Subcutaneous abdominal adipose tissue (tissue), 5 donors: ENCODE results near the gene USP1.

Source experiments
- H3K27ac ChIP-seq: one replicate; pipeline ENCODE4 v1.7.0; 2013; ENCODE audit warnings: low read depth, mild to moderate bottlenecking, inconsistent platforms, low read length, moderate library complexity
- H3K27me3 ChIP-seq, 5 donors: one replicate each; pipeline ENCODE4 v1.7.0; 2013; ENCODE audit warnings: low read length in 5 of 5, inconsistent platforms in 1 of 5; ENCODE audit not compliant: control insufficient read depth in 5 of 5, insufficient read depth in 4 of 5
- H3K36me3 ChIP-seq, 5 donors: one replicate each; pipeline ENCODE4 v1.7.0; 2013; ENCODE audit warnings: low read length in 5 of 5; ENCODE audit not compliant: control insufficient read depth in 5 of 5, insufficient read depth in 5 of 5
- H3K4me1 ChIP-seq, 5 donors: one replicate each; pipeline ENCODE4 v1.7.0; 2013; ENCODE audit warnings: low read length in 5 of 5, mild to moderate bottlenecking in 3 of 5, moderate library complexity in 1 of 5; ENCODE audit not compliant: control insufficient read depth in 5 of 5, insufficient read depth in 5 of 5
- H3K4me3 ChIP-seq, 5 donors: one replicate each; pipeline ENCODE4 v1.7.0; 2013; ENCODE audit warnings: low read length in 5 of 5, low read depth in 1 of 5
- H3K9ac ChIP-seq, 5 donors: one replicate each; pipeline ENCODE4 v1.7.0; 2013; ENCODE audit warnings: low read length in 5 of 5, mild to moderate bottlenecking in 4 of 5, moderate library complexity in 3 of 5
- H3K9me3 ChIP-seq, 5 donors: one replicate each; pipeline ENCODE4 v1.7.0; 2013; ENCODE audit warnings: low read length in 5 of 5; ENCODE audit not compliant: control insufficient read depth in 5 of 5
- donor health status: healthy.
- donor health status: healthy.
- donor health status: healthy.
- donor health status: healthy.
- donor health status: healthy.

USP1 gene

GRCh38 chr1:62438163-62438562 lies 1.3 kb downstream of the USP1 start:
- peak overlapping the region; percentile 94 for H3K27ac ChIP-seq
- no peaks in the 10 kb centered on the region for H3K9me3 ChIP-seq
- peak overlapping the region; percentile 76 to 98 (median 96) for H3K4me3 ChIP-seq
- peaks cover 3 to 15% (median 10%) of the 10 kb centered on the region in 5 donors for H3K36me3 ChIP-seq
- H3K27me3 ChIP-seq: no peaks in the 10 kb centered on the region
- H3K4me1 ChIP-seq: peaks cover 4 to 25% (median 23%) of the 10 kb centered on the region in 5 donors
- peak overlapping the region; percentile 64 to 94 (median 85) for H3K9ac ChIP-seq

DNA sequence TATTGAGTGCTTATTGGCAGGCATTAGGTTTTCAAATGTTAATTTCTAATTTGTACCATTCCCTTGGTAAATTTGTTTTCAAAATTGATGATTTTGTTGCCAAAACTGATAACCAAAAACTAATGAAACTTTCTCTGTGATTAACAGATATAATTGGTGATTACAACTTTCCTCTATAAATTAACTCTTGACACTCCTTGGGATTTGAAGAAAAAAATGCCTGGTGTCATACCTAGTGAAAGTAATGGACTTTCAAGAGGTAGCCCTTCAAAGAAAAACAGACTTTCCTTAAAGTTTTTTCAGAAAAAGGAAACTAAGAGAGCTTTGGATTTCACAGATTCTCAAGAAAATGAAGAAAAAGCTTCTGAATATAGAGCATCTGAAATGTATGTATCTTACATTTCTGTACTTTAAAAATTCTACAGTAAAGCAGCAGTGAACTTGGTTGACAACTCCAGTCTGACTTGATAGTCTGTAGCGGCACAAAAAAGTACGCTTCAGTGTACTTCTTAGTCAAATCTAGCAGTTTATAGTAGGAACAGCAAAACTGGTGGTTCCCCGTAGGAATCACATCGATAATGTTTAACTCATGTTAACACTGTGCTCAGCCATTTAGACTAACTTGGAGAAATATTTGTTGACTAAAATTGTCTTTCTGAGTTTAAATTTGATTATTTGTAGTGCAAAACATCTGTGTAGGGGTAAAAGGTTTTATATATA lies 3.0 kb downstream of the USP1 start:
- Histone ChIP-seq H3K36me3 (peaks cover 8 to 26% (median 16%) of the 10 kb centered on the region in 5 donors), H3K9ac (no peak overlapping the region), H3K9me3 (no peaks in the 10 kb centered on the region), H3K27me3 (no peaks in the 10 kb centered on the region), H3K4me1 (peaks cover 4 to 25% (median 23%) of the 10 kb centered on the region in 5 donors), H3K27ac (no peak overlapping the region), H3K4me3 (no peak overlapping the region)

DNA sequence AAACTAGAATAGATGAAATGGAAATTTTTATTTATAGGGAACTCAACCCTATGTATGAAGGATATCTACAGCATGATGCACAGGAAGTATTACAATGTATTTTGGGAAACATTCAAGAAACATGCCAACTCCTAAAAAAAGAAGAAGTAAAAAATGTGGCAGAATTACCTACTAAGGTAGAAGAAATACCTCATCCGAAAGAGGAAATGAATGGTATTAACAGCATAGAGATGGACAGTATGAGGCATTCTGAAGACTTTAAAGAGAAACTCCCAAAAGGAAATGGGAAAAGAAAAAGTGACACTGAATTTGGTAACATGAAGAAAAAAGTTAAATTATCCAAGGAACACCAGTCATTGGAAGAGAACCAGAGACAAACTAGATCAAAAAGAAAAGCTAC lies 7.9 kb downstream of the USP1 start:
- peaks cover 40 to 70% (median 43%) of the 10 kb centered on the region in 5 donors for H3K36me3 ChIP-seq
- H3K9me3 ChIP-seq: no peaks in the 10 kb centered on the region
- H3K4me3 ChIP-seq: no peak overlapping the region

DNA sequence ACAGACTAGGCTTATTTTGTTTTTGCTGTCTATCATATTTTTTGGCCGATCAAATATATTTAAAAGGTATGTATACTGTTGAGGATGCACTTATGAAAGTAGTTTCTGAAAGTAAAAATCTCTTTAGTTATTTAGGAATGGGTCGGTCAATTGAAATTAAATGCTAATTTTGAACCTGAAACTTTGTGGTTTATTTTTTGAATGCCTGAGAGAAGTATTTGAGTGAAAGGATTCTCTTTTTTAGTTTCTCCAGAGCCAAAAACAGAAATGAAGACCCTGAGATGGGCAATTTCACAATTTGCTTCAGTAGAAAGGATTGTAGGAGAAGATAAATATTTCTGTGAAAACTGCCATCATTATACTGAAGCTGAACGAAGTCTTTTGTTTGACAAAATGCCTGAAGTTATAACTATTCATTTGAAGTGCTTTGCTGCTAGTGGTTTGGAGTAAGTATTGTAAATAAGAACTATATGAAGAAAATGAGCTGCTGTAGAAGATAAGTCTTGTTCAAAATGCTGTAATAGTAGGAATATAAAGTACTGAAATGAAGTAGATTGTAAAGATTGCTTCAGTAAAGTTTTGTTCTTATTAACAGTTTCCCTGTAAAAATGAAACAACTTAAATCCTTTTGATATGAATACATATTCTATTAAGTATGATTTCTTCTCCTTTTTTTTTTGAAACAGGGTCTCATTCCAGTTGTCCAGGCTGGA lies 11.5 kb downstream of the USP1 start:
- Histone ChIP-seq H3K9ac (no peak overlapping the region), H3K4me3 (no peak overlapping the region), H3K4me1 (no peaks in the 10 kb centered on the region), H3K9me3 (no peaks in the 10 kb centered on the region), H3K27me3 (no peaks in the 10 kb centered on the region), H3K36me3 (peaks cover 36 to 81% (median 63%) of the 10 kb centered on the region in 5 donors), H3K27ac (no peak overlapping the region)

More for the DNA sequence above, 7.9 kb downstream of the USP1 start:
- H3K9ac ChIP-seq: no peak overlapping the region
- H3K27me3 ChIP-seq: no peaks in the 10 kb centered on the region
- no peak overlapping the region for H3K27ac ChIP-seq
- no peaks in the 10 kb centered on the region for H3K4me1 ChIP-seq

GRCh38 chr1:62450301-62450700 lies 13.5 kb downstream of the USP1 start:
- Histone ChIP-seq H3K9me3 (no peaks in the 10 kb centered on the region), H3K9ac (no peak overlapping the region), H3K4me1 (no peaks in the 10 kb centered on the region), H3K36me3 (peaks cover 28 to 76% (median 54%) of the 10 kb centered on the region in 5 donors), H3K27ac (no peak overlapping the region), H3K27me3 (no peaks in the 10 kb centered on the region), H3K4me3 (no peak overlapping the region)

DNA sequence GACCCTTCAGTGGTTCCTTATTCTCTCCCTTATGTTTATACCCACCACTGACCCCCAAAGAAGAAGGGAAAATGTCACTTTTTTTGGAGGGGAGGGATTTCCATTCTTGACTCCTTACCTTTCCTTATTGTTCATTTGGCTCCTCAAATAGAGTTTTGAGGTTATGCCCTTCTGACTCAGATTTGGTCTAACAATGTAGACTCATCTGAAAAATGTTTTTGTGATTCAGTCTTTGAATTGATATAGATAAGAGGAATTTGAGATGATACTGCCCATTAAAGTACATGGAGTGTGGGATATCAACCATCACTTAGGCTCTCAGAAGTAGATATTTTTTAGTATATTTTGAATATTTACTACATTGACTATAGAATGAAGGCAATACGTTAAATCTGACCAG lies 16.1 kb downstream of the USP1 start:
- Histone ChIP-seq H3K9me3 (no peaks in the 10 kb centered on the region), H3K9ac (no peak overlapping the region), H3K4me3 (no peak overlapping the region), H3K36me3 (peaks cover 20 to 74% (median 57%) of the 10 kb centered on the region in 5 donors), H3K4me1 (no peaks in the 10 kb centered on the region), H3K27me3 (no peaks in the 10 kb centered on the region), H3K27ac (no peak overlapping the region)

DNA sequence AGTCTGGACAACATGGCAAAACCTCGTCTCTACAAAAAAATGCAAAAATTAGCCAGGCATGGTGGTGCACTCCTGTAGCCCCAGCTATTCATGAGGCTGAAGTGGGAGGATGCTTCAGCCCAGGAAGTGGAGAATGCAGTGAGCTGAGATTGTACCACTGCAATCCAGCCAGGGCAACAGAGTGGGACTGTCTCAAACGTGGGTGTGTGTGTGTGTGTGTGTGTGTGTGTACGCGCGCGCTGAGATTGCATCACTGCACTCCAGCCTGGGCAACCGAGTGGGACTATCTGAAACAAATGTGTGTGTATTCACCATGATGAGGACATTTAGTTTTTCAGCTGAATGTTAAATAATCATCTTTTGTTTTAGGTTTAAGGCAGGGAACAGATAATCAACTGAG lies 21.1 kb downstream of the USP1 start:
- peaks cover 12 to 36% (median 22%) of the 10 kb centered on the region in 5 donors for H3K36me3 ChIP-seq
- no peak overlapping the region for H3K27ac ChIP-seq
- no peaks in the 10 kb centered on the region for H3K9me3 ChIP-seq
- H3K4me3 ChIP-seq: no peak overlapping the region
- H3K9ac ChIP-seq: no peak overlapping the region
- no peaks in the 10 kb centered on the region for H3K4me1 ChIP-seq
- no peaks in the 10 kb centered on the region for H3K27me3 ChIP-seq

DNA sequence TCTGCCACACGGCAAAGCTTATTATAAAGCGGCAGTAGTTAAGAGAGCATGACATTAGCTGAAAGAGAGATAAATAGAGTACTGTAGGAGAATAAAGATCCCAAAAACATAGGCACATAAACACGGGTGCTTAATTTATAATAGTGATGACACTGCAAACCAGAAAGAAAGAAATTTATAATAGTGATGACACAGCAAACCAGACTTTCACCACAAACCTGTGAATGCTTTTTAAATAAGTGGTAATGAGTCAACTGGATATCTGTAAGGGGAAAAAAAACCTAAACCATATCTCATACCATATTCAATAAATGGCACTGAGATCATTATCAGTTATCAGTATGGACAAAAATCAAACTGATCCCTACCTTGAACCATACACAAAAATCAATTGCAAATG lies 25.5 kb downstream of the USP1 start:
- Histone ChIP-seq H3K27ac (no peak overlapping the region), H3K27me3 (no peaks in the 10 kb centered on the region), H3K4me1 (peaks cover 0 to 3% (median 0%) of the 10 kb centered on the region in 5 donors), H3K9me3 (no peaks in the 10 kb centered on the region), H3K4me3 (no peak overlapping the region), H3K36me3 (peaks cover 9 to 23% (median 11%) of the 10 kb centered on the region in 5 donors), H3K9ac (no peak overlapping the region)

GRCh38 chr1:62467092-62467491 lies 30.2 kb downstream of the USP1 start:
- Histone ChIP-seq H3K36me3 (peaks cover 11 to 42% (median 21%) of the 10 kb centered on the region in 5 donors), H3K27me3 (no peaks in the 10 kb centered on the region), H3K9ac (no peak overlapping the region), H3K4me3 (no peak overlapping the region), H3K27ac (no peak overlapping the region), H3K9me3 (peaks cover 0 to 6% (median 3%) of the 10 kb centered on the region in 5 donors), H3K4me1 (peaks cover 0 to 3% (median 0%) of the 10 kb centered on the region in 5 donors)

DNA sequence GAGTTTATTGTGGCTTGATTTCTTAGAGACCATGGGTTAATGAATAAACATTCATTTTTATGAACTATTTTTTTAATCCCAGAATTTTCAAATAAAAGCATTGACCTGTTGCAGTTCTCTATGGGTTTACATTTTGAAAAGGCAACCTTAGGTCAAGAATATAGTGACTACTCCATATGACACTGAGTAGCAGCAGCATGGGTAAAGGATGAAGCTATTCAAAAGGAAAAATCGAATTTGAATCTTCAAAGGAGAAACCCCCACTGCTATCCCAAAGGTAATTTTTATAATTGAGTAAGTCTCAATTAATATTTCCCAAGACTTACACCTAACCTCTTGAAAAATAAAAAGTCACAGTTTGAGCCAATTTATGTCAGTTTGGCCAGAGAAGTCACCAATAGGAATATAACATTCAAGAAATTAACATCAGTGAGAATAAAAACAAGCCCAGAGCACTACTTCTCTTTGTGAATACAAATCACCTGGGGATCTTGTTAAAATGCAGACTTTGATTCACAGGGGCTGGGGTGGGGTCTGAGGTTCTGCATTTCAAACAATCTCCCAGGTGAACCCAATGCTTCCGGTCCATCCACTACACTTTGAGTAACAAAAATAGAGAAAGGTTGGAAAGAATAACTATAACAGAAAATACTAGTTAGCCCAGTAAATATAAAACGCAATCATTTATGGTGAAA lies 39.8 kb downstream of the USP1 start:
- Histone ChIP-seq H3K9me3 (no peaks in the 10 kb centered on the region), H3K9ac (no peak overlapping the region), H3K36me3 (peaks cover 27 to 58% (median 42%) of the 10 kb centered on the region in 5 donors), H3K4me3 (no peak overlapping the region), H3K27me3 (no peaks in the 10 kb centered on the region), H3K27ac (no peak overlapping the region), H3K4me1 (no peaks in the 10 kb centered on the region)
